ENCODE data around the gene KRT1.

KRT1 gene

DNA sequence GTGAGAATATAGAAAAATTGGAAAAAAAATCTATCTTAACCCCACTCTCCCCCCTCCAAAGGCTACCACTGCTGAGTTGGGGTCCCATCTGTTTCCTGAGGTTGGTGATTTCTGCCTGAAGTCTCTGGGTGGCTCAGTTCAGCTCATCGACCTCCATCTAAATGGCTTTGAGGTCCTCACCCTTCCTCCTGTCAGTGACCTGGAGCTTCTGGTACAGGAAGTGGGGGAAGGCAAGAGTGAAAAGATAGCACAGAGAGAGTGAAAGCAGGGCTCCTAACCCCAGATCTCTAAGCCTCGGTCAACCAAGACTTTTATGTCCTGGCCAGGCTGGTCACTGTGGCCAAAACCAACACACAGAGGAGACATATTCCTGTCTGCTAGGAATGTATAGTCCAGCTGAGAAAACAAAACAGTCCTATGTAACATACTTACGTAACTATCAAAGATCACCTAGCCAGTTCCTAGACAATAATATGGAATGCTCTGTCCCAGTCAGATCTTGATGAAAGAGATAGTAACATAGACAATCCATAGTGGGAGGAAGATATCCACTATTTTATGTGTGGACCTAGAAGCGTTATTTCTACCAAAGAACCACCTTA lies 49.5 kb downstream of the KRT1 start:
- TF ChIP-seq, protein P1, sequence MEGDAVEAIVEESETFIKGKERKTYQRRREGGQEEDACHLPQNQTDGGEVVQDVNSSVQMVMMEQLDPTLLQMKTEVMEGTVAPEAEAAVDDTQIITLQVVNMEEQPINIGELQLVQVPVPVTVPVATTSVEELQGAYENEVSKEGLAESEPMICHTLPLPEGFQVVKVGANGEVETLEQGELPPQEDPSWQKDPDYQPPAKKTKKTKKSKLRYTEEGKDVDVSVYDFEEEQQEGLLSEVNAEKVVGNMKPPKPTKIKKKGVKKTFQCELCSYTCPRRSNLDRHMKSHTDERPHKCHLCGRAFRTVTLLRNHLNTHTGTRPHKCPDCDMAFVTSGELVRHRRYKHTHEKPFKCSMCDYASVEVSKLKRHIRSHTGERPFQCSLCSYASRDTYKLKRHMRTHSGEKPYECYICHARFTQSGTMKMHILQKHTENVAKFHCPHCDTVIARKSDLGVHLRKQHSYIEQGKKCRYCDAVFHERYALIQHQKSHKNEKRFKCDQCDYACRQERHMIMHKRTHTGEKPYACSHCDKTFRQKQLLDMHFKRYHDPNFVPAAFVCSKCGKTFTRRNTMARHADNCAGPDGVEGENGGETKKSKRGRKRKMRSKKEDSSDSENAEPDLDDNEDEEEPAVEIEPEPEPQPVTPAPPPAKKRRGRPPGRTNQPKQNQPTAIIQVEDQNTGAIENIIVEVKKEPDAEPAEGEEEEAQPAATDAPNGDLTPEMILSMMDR (IDR thresholded peaks at IDR 0.05; ENCODE audit: control insufficient read depth, extremely low read depth, insufficient read depth): no peak
- no peak overlapping the region for H3K4me3 ChIP-seq (ENCODE audit: low read depth, low read length)
- DNase-seq (ENCODE audit: low read depth): peak; percentile 82

DNA sequence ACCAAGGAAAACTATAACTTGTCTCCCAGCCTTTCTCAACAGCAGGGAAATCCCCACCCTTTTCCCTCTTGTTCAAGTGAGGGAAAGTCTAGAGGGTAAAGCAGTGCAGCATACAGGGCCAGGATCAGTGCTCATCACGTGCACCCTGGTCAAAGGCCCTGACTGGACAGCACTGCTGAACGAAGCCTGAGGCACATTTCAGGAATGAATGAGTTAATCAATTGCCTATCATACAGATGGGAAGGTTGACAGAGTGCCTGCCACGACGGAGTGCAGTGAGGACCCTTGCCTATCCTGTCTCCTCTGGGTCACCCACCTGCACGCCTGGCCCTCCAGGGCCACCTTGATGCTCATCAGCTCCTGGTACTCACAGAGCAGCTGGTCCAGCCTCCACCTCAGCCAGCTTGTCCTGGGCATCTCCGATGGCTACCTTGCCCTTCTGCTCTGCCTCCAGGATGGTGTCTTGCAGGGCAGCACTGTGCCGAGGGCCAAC lies 50.2 kb downstream of the KRT1 start:
- no peak for DNase-seq (ENCODE audit: low read depth)
- H3K4me3 ChIP-seq (ENCODE audit: low read depth, low read length): no peak overlapping the region
- TF ChIP-seq, protein P1 (IDR thresholded peaks at IDR 0.05; ENCODE audit: control insufficient read depth, extremely low read depth, insufficient read depth): no peak

DNA sequence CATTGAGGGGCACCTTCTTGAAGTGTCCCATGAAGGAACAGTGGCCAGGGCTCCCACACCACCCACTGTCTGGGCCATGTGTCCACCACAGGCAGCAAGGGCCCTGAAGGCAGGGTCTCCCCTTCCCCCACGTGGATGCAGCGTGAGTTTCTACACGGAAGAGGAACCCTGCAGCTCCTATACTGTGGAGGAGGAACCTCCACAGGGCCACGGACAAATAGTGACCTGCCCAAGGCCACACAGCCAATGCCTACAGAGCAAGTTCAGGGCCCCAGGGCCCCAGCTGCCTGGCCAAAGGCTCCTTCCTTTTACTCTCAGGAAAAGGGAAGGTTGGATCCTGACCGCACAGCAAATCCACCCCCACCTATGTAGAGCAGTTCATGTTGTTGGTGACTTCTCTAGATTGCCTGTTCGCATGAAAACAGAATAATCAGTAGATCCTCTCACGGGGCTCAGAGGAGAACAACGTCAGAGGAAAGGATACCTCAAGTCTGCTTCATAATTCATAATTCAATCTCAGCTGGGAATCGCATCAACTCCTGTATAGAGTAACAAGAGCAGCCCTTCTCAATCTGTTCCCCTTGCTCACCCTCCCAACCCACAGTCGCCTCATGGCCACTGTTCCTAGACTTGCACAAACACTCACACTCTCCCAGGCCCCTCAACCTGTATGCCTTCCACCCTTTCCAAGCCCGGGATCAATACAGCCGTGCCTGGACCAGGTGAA lies 50.8 kb downstream of the KRT1 start:
- H3K4me3 ChIP-seq (ENCODE audit: low read depth, low read length): no peak overlapping the region
- DNase-seq (ENCODE audit: low read depth): no peak
- TF ChIP-seq, protein P1 (IDR thresholded peaks at IDR 0.05; ENCODE audit: control insufficient read depth, extremely low read depth, insufficient read depth): no peak

DNA sequence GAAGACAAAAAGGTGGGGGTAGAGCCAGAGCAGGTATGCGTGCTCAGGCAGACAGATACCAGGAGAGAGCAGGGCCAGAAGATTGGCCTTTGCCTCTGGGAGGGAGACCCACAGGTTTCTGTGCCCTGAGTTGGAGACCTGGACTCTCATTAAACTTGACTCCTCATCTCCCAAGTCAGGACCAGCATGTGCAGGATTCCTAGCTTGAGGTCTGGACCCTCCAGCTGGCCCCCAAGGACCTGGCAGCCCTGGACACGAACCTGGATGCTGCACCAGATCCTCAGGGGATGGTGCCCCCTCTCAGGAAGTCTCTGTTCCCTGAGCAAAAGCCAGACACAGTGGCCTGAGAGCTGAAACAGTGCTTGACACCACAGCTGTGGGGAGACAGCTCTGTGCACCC lies 51.4 kb downstream of the KRT1 start:
- no peak for DNase-seq (ENCODE audit: low read depth)
- TF ChIP-seq, protein P1 (IDR thresholded peaks at IDR 0.05; ENCODE audit: control insufficient read depth, extremely low read depth, insufficient read depth): no peak
- H3K4me3 ChIP-seq (ENCODE audit: low read depth, low read length): no peak overlapping the region

DNA sequence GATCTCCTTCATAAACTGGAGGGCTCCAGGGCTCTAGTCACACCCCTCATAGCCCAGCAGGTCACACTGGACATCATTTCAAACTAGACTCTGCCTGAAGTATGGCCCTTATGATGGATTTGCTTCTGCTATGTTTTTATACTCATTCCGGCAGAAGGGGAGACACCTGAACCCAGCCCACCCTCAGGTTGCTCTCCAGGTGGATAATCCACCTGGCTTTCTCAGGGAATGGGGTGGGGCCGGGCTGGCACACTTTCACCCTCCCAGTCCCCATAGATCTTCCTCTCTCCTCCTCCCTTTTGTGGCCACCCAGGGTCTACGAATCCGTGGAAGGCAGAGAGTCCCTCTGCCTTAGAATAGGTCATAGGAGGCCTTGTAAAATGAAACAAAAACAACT lies 52.1 kb downstream of the KRT1 start:
- TF ChIP-seq, protein P1 (IDR thresholded peaks at IDR 0.05; ENCODE audit: control insufficient read depth, extremely low read depth, insufficient read depth): no peak
- DNase-seq (ENCODE audit: low read depth): no peak
- H3K4me3 ChIP-seq (ENCODE audit: low read depth, low read length): no peak overlapping the region

DNA sequence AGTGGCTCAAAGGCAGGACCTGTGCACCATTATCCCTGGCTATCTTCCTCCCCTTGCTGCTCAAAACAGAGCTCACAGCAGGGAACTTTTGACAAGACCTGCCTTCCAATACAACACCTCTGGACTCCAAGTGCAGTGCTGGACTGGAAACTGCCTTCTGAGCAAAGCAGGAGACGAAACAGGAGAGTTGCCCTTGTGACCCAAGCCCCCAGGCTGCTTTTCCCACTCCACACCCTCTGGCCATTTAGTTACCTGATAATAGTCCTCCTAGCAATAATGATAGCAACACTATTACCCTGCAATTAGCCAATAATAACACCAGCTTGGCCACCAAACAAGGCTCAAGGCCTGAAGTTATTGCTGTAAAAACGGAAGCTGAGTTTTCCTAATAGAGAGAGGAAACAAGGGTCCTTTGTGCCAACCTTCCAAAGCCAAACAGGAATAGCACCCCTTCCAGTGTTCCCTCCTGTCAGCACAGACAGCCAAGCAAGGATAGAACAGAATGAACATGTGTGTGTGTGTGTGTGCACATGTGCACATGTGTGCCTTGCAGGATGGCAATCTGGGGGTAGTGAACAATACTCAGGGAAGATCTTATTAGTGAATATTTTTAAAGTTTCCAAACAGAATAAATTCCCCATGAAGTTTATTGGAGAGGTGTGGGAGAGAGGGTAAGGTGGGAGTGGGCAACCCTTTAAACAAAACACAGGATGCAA lies 52.7 kb downstream of the KRT1 start:
- no peak overlapping the region for H3K4me3 ChIP-seq (ENCODE audit: low read depth, low read length)
- TF ChIP-seq, protein P1 (IDR thresholded peaks at IDR 0.05; ENCODE audit: control insufficient read depth, extremely low read depth, insufficient read depth): no peak
- DNase-seq (ENCODE audit: low read depth): no peak

Data from LNCaP clone FGC (cell line).